HG03103 (cell line): Measurements from ENCODE around the gene PCDHGC3.
A peak's percentile ranks its signal among the peaks of the same experiment; 100 is the strongest.
"Not testable (repeated sequence)": the region's sequence is repeated elsewhere in the genome, so short reads cannot be mapped to it uniquely, and the experiment has no call there.

ENCODE experiments used
- ATAC-seq: cut with Tn5 transposase; IDR thresholded peaks from one replicate; pipeline ENCODE4 v1.9.1; 2021; ENCODE audit warnings: low read depth; ENCODE audit not compliant: unreplicated experiment

The PCDHGC3 gene

DNA sequence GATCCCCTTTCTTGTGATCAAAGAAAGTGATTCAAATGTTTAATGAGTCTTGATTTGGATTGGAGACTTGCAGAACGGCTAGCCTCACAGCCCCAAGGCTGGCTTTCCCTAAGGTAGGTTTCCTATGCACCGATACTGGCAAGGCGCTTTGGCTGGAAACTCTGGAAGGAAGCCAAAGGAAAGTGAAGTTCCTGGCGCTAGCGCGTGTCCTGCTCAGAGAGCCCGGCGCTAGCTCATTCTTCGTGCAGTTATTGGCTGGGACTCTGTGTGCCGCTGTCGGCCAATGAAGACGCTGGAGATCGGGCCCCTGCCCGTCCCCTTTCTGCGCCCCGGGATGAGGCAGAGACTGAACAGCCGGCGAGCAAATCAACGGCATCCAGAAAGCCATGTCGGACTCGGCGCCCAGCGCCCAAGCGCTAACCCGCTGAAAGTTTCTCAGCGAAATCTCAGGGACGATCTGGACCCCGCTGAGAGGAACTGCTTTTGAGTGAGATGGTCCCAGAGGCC lies at the start of gene PCDHGC3:
Gene PCDHGC3 (plus strand): TSS at position 342 of the 507 bp plus-strand sequence. CDS start 151 bp downstream, at position 493.
- ATAC-seq = peak; percentile 97

DNA sequence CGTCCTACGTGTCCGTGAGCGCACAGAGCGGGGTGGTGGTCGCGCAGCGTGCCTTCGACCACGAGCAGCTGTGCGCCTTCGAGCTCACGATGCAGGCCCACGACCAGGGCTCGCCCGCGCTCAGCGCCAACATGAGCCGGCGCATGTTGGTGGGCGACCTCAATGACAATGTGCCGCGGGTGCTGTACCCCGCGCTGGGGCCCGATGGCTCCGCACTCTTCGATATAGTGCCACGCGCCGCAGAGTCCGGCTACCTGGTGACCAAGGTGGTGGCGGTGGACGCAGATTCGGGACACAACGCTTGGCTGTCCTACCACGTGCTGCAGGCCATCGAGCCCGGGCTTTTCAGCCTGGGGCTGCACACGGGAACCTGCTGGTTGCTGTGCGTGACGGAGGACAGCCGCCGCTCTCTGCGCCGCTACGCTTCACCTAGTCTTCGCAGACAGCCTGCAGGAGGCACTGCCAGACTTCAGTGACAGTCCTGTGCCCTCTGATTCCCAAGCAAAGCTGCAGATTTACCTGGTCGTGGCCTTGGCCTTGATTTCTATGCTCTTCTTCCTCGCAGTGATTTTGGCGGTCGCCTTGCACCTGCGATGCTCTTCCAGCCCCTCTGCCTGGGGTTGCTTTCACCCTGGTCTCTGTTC lies 47.9 kb upstream of the PCDHGC3 start:
- no peak for ATAC-seq

DNA sequence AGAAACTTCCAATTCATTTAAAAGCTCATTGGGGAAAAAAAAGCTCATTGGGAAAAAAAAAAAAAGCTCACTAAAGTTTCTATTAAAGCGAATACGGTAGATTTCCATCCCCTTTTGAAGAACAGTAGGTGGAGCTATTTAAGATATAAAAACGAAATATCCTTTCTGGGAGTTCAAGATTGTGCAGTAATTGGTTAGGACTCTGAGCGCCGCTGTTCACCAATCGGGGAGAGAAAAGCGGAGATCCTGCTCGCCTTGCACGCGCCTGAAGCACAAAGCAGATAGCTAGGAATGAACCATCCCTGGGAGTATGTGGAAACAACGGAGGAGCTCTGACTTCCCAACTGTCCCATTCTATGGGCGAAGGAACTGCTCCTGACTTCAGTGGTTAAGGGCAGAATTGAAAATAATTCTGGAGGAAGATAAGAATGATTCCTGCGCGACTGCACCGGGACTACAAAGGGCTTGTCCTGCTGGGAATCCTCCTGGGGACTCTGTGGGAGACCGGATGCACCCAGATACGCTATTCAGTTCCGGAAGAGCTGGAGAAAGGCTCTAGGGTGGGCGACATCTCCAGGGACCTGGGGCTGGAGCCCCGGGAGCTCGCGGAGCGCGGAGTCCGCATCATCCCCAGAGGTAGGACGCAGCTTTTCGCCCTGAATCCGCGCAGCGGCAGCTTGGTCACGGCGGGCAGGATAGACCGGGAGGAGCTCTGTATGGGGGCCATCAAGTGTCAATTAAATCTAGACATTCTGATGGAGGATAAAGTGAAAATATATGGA lies 45.2 kb upstream of the PCDHGC3 start, which contains the start of gene PCDHGA12:
Gene PCDHGA12 (plus strand): TSS at position 176 of the 782 bp plus-strand sequence. CDS start 253 bp downstream, at position 429.
- peak; percentile 80 for ATAC-seq

DNA sequence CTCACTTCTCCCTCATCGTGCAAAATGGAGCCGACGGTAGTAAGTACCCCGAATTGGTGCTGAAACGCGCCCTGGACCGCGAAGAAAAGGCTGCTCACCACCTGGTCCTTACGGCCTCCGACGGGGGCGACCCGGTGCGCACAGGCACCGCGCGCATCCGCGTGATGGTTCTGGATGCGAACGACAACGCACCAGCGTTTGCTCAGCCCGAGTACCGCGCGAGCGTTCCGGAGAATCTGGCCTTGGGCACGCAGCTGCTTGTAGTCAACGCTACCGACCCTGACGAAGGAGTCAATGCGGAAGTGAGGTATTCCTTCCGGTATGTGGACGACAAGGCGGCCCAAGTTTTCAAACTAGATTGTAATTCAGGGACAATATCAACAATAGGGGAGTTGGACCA lies 44.5 kb upstream of the PCDHGC3 start:
- ATAC-seq = peak; percentile 49

DNA sequence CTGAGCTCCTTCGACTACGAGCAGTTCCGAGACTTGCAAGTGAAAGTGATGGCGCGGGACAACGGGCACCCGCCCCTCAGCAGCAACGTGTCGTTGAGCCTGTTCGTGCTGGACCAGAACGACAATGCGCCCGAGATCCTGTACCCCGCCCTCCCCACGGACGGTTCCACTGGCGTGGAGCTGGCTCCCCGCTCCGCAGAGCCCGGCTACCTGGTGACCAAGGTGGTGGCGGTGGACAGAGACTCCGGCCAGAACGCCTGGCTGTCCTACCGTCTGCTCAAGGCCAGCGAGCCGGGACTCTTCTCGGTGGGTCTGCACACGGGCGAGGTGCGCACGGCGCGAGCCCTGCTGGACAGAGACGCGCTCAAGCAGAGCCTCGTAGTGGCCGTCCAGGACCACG lies 43.5 kb upstream of the PCDHGC3 start:
- not testable (repeated sequence) for ATAC-seq

DNA sequence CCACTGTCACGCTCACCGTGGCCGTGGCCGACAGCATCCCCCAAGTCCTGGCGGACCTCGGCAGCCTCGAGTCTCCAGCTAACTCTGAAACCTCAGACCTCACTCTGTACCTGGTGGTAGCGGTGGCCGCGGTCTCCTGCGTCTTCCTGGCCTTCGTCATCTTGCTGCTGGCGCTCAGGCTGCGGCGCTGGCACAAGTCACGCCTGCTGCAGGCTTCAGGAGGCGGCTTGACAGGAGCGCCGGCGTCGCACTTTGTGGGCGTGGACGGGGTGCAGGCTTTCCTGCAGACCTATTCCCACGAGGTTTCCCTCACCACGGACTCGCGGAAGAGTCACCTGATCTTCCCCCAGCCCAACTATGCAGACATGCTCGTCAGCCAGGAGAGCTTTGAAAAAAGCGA lies 43.0 kb upstream of the PCDHGC3 start:
- ATAC-seq = not testable (repeated sequence)

DNA sequence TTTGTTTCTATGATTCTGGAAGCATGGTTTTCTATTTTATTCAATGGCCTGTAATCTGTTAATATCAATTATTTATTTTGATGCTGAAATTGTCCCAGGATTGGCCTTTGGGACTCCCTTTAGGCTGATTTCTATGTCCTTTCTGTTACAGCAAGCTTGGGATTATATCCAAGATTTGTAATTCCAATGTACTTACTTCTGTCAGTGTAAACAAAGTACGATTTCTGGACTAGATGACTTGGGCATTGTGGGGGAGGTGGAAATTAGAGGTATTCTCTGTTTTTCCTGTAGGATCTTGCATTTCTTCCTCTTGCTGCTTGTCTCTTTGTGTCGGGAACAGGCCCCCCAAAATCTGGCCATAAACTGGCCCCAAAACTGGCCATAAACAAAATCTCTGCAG lies 41.8 kb upstream of the PCDHGC3 start:
- ATAC-seq = no peak

DNA sequence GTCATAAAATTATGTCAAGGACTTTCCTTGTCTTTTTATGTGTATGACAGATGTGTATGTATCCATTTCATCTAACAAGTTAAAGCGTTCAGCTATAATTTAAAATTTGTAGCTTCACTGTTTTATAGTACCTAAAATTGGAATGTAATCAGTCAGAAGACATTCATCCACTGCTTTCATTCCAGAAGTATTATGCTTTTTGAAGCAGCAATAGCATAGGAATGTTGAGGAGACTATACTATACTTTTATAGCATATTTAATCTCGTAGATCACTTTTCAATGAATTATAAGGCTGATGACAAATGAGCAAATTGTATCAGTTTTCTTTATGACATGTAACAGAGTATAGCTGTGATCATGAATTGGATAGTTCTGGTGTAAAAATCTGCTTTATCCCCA lies 38.5 kb upstream of the PCDHGC3 start:
- no peak for ATAC-seq

DNA sequence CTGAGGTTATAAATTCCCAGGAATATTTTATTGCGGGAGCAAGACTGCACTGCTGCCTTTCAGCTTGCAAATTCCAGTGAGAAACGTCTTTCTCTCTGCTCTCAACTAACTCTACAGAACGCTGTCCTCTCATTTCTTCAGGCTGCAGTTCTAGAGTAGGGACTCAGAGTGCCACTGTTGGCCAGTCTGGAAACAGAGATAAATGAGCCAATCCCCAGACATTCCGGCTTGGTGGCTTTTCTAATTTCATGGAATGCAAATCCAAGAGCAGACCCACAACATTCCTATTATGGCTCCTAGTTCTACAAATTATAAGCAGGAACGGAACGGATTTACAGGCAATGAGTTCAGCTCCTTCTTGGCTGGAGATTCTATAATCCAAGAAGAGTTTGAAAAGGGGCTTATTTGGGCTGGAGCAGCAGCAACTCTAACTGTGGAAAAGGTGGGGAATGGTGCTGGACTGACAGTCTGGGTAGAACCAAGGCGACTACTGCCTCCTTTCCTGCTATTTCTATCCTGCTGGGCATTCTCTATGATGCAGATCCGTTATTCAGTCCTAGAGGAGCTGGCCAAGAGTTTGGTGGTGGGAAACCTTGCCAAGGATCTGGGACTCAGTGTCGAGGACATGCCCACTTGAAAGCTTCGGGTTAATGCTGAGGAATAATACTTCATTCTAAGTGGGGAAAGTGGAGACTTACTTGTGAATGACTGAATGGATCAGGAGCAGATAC lies 36.2 kb upstream of the PCDHGC3 start:
- no peak for ATAC-seq

DNA sequence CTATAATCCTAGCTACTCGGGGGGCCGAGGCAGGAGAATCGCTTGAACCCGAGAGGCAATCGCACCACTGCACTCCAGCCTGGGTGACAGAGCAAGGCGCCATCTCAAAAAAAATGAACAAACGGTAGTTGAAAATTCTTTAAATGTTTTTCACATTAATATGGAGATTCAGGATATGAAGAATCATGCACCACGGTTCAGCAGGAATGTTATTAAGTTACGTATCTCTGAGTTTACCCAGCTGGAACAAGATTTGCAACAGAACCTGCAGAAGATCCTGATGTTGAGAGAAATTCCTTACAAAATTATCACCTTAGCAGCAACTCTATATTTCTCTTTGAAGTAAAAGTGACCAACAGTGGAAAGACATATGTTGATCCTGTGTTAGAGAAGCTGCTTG lies 35.4 kb upstream of the PCDHGC3 start:
- no peak for ATAC-seq

DNA sequence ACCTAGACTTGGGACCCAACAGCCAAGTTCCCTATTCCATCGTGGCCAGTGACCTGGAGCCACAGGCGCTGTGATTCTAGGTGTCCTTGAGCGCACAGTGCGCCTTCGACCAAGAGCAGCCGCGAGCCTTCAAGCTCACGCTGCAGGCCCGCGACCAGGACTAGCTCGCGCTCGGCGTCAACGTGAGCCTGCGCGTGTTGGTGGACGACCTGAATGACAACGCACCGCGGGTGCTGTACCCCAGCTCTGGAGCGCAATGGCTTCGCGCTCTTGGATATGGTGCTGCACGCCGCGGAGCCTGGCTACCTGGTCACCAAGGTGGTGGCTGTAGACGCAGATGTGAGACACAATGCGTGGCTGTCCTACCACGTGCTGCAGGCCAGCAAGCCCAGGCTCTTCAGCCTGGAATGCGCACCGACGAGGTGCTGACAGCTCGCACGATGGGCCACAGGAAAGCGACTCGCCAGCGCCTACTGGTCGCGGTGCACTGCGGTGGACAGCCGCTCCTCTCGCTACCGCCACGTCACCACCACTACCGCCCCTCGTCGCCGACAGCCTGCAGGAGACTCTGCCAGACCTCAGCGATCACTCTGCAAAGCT lies 34.1 kb upstream of the PCDHGC3 start:
- no peak for ATAC-seq

DNA sequence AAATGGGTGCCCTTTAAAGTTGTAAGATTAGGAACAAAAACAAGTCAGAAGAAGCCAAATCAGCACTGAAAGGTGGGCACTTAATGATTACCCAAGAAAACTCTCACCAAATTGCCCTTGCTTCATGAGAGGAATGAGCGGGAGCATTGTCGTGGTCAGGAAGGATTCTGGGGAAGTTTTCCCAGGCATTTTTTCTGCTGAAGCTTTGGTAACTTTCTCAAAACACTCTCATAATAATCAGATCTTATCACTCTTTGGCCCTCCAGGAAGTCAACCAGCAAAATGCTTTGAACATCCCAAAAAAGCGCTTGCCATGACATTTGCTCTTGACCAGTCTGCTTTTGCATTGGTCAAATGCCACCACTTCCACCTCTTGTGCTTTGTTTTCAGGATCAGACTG lies 10.4 kb upstream of the PCDHGC3 start:
- ATAC-seq = no peak

DNA sequence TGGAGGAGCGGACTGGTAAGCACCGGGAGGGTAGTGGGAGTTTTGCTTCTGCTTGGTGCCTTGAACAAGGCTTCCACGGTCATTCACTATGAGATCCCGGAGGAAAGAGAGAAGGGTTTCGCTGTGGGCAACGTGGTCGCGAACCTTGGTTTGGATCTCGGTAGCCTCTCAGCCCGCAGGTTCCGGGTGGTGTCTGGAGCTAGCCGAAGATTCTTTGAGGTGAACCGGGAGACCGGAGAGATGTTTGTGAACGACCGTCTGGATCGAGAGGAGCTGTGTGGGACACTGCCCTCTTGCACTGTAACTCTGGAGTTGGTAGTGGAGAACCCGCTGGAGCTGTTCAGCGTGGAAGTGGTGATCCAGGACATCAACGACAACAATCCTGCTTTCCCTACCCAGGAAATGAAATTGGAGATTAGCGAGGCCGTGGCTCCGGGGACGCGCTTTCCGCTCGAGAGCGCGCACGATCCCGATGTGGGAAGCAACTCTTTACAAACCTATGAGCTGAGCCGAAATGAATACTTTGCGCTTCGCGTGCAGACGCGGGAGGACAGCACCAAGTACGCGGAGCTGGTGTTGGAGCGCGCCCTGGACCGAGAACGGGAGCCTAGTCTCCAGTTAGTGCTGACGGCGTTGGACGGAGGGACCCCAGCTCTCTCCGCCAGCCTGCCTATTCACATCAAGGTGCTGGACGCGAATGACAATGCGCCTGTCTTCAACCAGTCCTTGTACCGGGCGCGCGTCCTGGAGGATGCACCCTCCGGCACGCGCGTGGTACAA lies 556 bp downstream of the PCDHGC3 start:
- ATAC-seq = peak; percentile 2

DNA sequence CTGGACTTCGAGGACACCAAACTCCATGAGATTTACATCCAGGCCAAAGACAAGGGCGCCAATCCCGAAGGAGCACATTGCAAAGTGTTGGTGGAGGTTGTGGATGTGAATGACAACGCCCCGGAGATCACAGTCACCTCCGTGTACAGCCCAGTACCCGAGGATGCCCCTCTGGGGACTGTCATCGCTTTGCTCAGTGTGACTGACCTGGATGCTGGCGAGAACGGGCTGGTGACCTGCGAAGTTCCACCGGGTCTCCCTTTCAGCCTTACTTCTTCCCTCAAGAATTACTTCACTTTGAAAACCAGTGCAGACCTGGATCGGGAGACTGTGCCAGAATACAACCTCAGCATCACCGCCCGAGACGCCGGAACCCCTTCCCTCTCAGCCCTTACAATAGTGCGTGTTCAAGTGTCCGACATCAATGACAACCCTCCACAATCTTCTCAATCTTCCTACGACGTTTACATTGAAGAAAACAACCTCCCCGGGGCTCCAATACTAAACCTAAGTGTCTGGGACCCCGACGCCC lies 1.3 kb downstream of the PCDHGC3 start:
- ATAC-seq = no peak

DNA sequence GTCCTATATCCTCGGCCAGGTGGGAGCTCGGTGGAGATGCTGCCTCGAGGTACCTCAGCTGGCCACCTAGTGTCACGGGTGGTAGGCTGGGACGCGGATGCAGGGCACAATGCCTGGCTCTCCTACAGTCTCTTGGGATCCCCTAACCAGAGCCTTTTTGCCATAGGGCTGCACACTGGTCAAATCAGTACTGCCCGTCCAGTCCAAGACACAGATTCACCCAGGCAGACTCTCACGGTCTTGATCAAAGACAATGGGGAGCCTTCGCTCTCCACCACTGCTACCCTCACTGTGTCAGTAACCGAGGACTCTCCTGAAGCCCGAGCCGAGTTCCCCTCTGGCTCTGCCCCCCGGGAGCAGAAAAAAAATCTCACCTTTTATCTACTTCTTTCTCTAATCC lies 2.0 kb downstream of the PCDHGC3 start:
- no peak for ATAC-seq

DNA sequence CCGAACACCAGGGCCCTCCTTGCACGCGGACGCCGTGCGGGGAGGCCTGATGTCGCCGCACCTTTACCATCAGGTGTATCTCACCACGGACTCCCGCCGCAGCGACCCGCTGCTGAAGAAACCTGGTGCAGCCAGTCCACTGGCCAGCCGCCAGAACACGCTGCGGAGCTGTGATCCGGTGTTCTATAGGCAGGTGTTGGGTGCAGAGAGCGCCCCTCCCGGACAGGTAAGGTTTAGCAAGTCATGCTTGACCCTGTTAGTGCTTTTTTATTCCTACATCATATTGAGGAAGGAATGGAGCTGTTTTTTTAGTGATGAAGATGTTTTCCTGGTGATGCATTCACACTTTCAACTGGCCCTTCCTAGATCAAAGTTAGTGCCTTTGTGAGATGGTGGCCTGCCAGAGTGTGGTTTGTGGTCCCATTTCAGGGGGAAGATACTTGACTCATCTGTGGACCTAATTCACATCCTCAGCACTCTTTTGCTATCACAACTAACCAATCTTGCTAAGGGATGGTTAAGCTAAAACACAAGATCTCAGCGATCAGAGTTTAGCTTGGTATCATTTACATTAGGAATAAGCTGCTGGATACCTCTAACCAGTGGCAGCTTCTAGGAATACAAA lies 2.7 kb downstream of the PCDHGC3 start:
- no peak for ATAC-seq

DNA sequence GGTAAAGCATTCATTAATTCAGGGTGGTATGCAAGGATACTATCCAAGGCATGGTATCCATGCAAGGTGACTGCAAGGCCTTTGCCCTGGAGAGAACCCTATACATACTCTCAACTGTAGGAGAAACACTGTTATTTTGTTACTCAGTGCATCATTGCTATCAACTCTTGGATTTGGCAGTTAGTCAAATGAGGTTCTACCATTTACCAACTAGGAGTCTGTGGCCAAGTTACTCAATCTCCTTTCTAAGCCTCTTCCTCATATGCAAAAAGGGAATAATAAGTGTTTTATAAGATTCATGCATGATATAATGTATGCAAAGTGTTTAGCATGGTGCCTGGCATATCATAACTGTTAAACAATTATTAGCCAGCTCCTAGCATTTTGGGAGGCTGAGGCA lies 4.0 kb downstream of the PCDHGC3 start:
- ATAC-seq = no peak

DNA sequence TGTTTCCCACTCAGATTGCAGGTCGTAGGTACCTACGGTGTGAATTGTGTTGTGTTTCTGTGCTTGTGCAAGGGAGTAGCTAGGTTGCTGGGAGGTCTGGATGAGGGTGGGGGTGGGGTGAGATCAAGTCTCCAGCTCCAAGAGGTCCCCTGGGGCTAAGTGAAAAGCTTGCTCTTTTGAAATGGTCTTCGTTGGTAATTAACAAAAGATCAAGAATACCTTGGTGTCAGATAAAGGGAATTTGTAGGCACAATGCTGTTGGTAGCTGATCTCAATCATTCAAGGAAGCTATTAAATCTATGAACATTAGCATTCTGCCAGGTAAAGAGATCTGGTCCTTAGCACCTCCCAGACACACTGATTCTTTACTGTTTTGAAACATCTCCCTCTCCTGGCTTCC lies 8.1 kb downstream of the PCDHGC3 start:
- ATAC-seq = no peak

DNA sequence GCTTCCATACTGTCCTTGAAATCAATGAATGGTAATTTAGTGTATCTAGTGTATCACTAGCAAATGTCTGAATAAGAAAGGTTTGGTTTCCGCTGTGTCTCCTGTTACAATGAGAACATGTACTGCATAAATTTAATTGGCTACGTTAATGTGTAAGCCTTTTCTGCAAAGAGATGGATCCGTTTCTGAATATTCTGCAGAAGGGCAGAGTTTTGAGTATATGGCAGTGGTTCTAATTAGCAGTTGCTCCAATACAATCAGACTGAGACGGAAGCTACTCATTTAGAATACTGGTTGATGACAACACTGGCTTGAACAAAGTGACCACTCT lies 8.5 kb downstream of the PCDHGC3 start:
- no peak for ATAC-seq
